Measurements from ENCODE around the gene ANAPC15. TPM values are rescaled to one million over a fixed set of nuclear protein-coding genes. Genes with fewer than 3 reads are reported as not detected.

The ANAPC15 gene
- total and polyA plus RNA-seq, 2 of the 13 experiments (the other 11 are each of a cell fraction or from before 2014, with no cell fraction given), result 18.8 to 25.7 TPM

GRCh38 chr11:72079819-72080325 is 32.6 kb downstream of the ANAPC15 start (continued):
- TF ChIP-seq CCDC6 (CRISPR knock-in tag; IDR thresholded peaks at IDR 0.05), result 0 out of 2 replicates have a peak, but pooled peaks have one; percentile 15
- no peak for TF ChIP-seq BRF2 (CRISPR knock-in tag; IDR thresholded peaks at IDR 0.05)
- no peak for TF ChIP-seq SYNCRIP (IDR thresholded peaks at IDR 0.05; ENCODE audit: insufficient read depth, low read depth, low read length)
- TF ChIP-seq TAF1 (CRISPR knock-in tag; IDR thresholded peaks at IDR 0.05), result no peak
- no peak for TF ChIP-seq ELK4 (CRISPR knock-in tag; IDR thresholded peaks at IDR 0.05; ENCODE audit: borderline replicate concordance)
- TF ChIP-seq GABPA (IDR thresholded peaks at IDR 0.05; ENCODE audit: low read depth, low read length), result no peak
- no peak for TF ChIP-seq GABPA (CRISPR knock-in tag; IDR thresholded peaks at IDR 0.05; ENCODE audit: low read depth)
- TF ChIP-seq ZNF124 (CRISPR knock-in tag; IDR thresholded peaks at IDR 0.05), result no peak
- no peak for TF ChIP-seq BCLAF1 (IDR thresholded peaks at IDR 0.05)
- TF ChIP-seq TBX3 (IDR thresholded peaks at IDR 0.05; ENCODE audit: borderline replicate concordance), result no peak
